ENCODE measurements around the gene PNLIPRP2. TPM values are rescaled to one million over a fixed set of nuclear protein-coding genes. Genes with fewer than 3 reads are reported as not detected.

PNLIPRP2 gene
- polyA plus RNA-seq, 1 donor (not counting 4 experiments of a cell fraction or from before 2014, with no cell fraction given): not detected

GRCh38 chr10:116633216-116633600, 12.5 kb downstream of the PNLIPRP2 start:
- Histone ChIP-seq H4K20me1 (ENCODE audit: control insufficient read depth, extremely low read depth, insufficient read depth, low read length) (no peaks in the 10 kb centered on the region), H3K9me3 (ENCODE audit: control insufficient read depth, low read depth, low read length) (no peaks in the 10 kb centered on the region), H2AFZ (ENCODE audit: control insufficient read depth, low read length) (no peak overlapping the region), H3K9ac (ENCODE audit: control insufficient read depth, extremely low read depth, insufficient read depth, low read length) (no peak overlapping the region), H3K27ac (ENCODE audit: control insufficient read depth, insufficient read depth, low read length) (no peak overlapping the region), H3K4me1 (ENCODE audit: control insufficient read depth, extremely low read depth, insufficient read depth, low read length) (peaks cover 5% of the 10 kb centered on the region), H3K79me2 (ENCODE audit: control insufficient read depth, insufficient read depth, low read length) (no peaks in the 10 kb centered on the region), H3K36me3 (ENCODE audit: control insufficient read depth in 2 of 2, extremely low read depth in 1 of 2, insufficient read depth in 2 of 2, low read length in 2 of 2) (no peaks in the 10 kb centered on the region), H3K27me3 (ENCODE audit: control insufficient read depth, extremely low read depth, insufficient read depth, low read length) (no peaks in the 10 kb centered on the region), H3K9me1 (ENCODE audit: control insufficient read depth, extremely low read depth, insufficient read depth, low read length) (no peaks in the 10 kb centered on the region), H3K4me3 (ENCODE audit: control insufficient read depth in 2 of 3, extremely low read depth in 1 of 3, insufficient read depth in 2 of 3, low read depth in 1 of 3, low read length in 3 of 3) (no peak overlapping the region), H3K4me2 (ENCODE audit: control insufficient read depth, extremely low read depth, insufficient read depth, low read depth, low read length) (no peak overlapping the region)
- FAIRE-seq (no peak), DNase-seq (ENCODE audit: low read depth, low spot score) (no peak)
- dilution Hi-C loops (cut with MboI; ENCODE audit: extremely low pct_ligation_motif_present, low sequenced_read_pairs): no loop called here
- TF ChIP-seq CTCF (optimal IDR thresholded peaks at IDR 0.05 in 1 of 3, IDR thresholded peaks at IDR 0.05 in 1 of 3, conservative IDR thresholded peaks at IDR 0.05 in 1 of 3; ENCODE audit: extremely low read depth in 1 of 3, insufficient read depth in 2 of 3, low read length in 3 of 3) (no peak), EZH2 (IDR thresholded peaks at IDR 0.05; ENCODE audit: low read length) (no peak)

DNA sequence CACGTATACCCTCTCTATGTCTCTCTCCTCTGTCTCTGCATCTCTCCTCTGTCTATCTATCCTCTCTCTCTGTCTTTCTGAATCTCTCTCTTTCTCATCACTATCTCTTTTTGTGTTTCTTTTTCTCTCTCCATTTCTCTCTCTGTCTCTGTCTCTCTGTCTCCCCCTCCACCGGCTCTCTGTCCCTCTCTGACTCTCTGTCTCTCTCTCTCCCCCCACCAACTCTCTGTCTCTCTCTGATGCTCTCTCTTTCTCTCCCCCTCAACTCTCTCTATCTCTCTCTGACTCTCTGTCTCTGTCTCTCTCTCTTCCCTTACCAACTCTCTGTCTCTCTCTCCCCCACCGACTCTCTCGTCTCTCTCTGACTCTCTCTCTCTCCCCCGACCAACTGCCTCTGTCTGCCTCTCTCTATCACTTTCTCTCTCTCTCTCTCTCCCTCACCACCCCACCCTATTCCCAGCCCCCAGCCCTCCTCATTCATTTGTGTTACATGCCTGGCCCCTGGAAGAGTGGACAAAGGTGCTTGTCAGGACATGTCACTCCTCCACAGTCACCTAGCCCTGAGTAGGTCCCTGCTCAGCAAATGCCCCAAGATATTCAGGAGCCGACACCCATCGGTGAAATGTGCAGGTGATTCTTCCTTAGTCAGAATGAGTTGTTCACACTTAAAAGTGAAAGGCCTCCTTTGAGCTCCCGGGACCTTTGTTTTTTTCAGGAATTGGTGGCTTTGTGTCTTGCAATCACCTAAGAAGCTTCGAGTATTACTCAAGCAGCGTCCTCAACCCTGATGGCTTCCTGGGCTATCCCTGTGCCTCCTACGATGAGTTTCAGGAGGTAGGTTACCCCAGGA, 13.6 kb downstream of the PNLIPRP2 start:
- Histone ChIP-seq H3K4me2 (ENCODE audit: control insufficient read depth, extremely low read depth, insufficient read depth, low read depth, low read length) (no peak overlapping the region), H3K79me2 (ENCODE audit: control insufficient read depth, insufficient read depth, low read length) (no peaks in the 10 kb centered on the region), H3K4me1 (ENCODE audit: control insufficient read depth, extremely low read depth, insufficient read depth, low read length) (peaks cover 5% of the 10 kb centered on the region), H3K27me3 (ENCODE audit: control insufficient read depth, extremely low read depth, insufficient read depth, low read length) (no peaks in the 10 kb centered on the region), H3K9ac (ENCODE audit: control insufficient read depth, extremely low read depth, insufficient read depth, low read length) (no peak overlapping the region), H3K4me3 (ENCODE audit: control insufficient read depth in 2 of 3, extremely low read depth in 1 of 3, insufficient read depth in 2 of 3, low read depth in 1 of 3, low read length in 3 of 3) (no peak overlapping the region), H3K36me3 (ENCODE audit: control insufficient read depth in 2 of 2, extremely low read depth in 1 of 2, insufficient read depth in 2 of 2, low read length in 2 of 2) (no peaks in the 10 kb centered on the region), H3K27ac (ENCODE audit: control insufficient read depth, insufficient read depth, low read length) (no peak overlapping the region), H3K9me3 (ENCODE audit: control insufficient read depth, low read depth, low read length) (no peaks in the 10 kb centered on the region), H3K9me1 (ENCODE audit: control insufficient read depth, extremely low read depth, insufficient read depth, low read length) (no peaks in the 10 kb centered on the region), H2AFZ (ENCODE audit: control insufficient read depth, low read length) (no peak overlapping the region), H4K20me1 (ENCODE audit: control insufficient read depth, extremely low read depth, insufficient read depth, low read length) (no peaks in the 10 kb centered on the region)
- no peak for DNase-seq (ENCODE audit: low read depth, low spot score)
- no peak for FAIRE-seq
- TF ChIP-seq CTCF (optimal IDR thresholded peaks at IDR 0.05 in 1 of 3, IDR thresholded peaks at IDR 0.05 in 1 of 3, conservative IDR thresholded peaks at IDR 0.05 in 1 of 3; ENCODE audit: extremely low read depth in 1 of 3, insufficient read depth in 2 of 3, low read length in 3 of 3) (no peak), EZH2 (IDR thresholded peaks at IDR 0.05; ENCODE audit: low read length) (no peak)
- dilution Hi-C loops (cut with MboI; ENCODE audit: extremely low pct_ligation_motif_present, low sequenced_read_pairs): no loop called here
